Hepatocyte (in vitro differentiated cells): ENCODE results near the gene PHF12.

Experiments
- CTCF ChIP-seq: fragments of 200-600 bp; sonication (generic); IDR thresholded peaks from 2 replicates; pipeline ENCODE4 v1.5.1; 2016; ENCODE audit warnings: antibody characterized with exemption, mild to moderate bottlenecking; ENCODE audit not compliant: poor library complexity
- EZH2phosphoT487 ChIP-seq: fragments of 200-600 bp; sonication (generic); IDR thresholded peaks from one replicate; pipeline ENCODE4 v1.6.1; 2018; ENCODE audit warnings: antibody characterized with exemption, mild to moderate bottlenecking, low read depth, moderate library complexity; ENCODE audit not compliant: unreplicated experiment, severe bottlenecking

- TF ChIP-seq CTCF (no peak), EZH2phosphoT487 (no peak)
Observed at GRCh38 chr17:28897769-28898526, 53.4 kb downstream of the PHF12 start.
